Measurements from ENCODE around the gene ARMH1. TPM values are rescaled to one million over a fixed set of nuclear protein-coding genes. Genes with fewer than 3 reads are reported as not detected.
"Not testable (repeated sequence)": the region's sequence is repeated elsewhere in the genome, so short reads cannot be mapped to it uniquely, and the experiment has no call there.

The ARMH1 gene
- polyA plus RNA-seq, 1 donor = 2.2 TPM

- no peak for DNase-seq
Observed at GRCh38 chr1:44723496-44724295, 49.2 kb downstream of the ARMH1 start.

- DNase-seq = no peak
Observed at GRCh38 chr1:44724296-44724954, 49.9 kb downstream of the ARMH1 start.

- no peak for DNase-seq
Observed at GRCh38 chr1:44724955-44725698, 50.6 kb downstream of the ARMH1 start.

- peak; percentile 91 for DNase-seq
Observed at GRCh38 chr1:44730741-44731512, 56.4 kb downstream of the ARMH1 start, which contains the start of gene RNU5D-1. Gene RNU5D-1 (minus strand): TSS chr1:44731170.

- DNase-seq = no peak
Observed at GRCh38 chr1:44733365-44733764, 58.9 kb downstream of the ARMH1 start.

GRCh38 chr1:44733784-44734183 is 59.3 kb downstream of the ARMH1 start:
- no peak for DNase-seq

GRCh38 chr1:44735992-44736391 is 61.5 kb downstream of the ARMH1 start:
- DNase-seq = no peak

- not testable (repeated sequence) for DNase-seq
Observed at GRCh38 chr1:44738953-44739306, 64.4 kb downstream of the ARMH1 start.

- peak; percentile 98 for DNase-seq
Observed at GRCh38 chr1:44739307-44740178, 65.0 kb downstream of the ARMH1 start, which contains the start of gene KIF2C. Gene KIF2C (plus strand): TSS chr1:44739837. CDS start chr1:44739933, 96 bp downstream.

- no peak for DNase-seq
Observed at GRCh38 chr1:44740179-44740617, 65.7 kb downstream of the ARMH1 start.

GRCh38 chr1:44743211-44743610 is 68.7 kb downstream of the ARMH1 start:
- DNase-seq = no peak

- DNase-seq = no peak
Observed at GRCh38 chr1:44747878-44748277, 73.4 kb downstream of the ARMH1 start.

GRCh38 chr1:44757420-44757819 is 82.9 kb downstream of the ARMH1 start:
- DNase-seq = no peak

GRCh38 chr1:44759077-44759476 is 84.6 kb downstream of the ARMH1 start:
- DNase-seq = no peak

- DNase-seq = no peak
Observed at GRCh38 chr1:44760876-44761275, 86.4 kb downstream of the ARMH1 start.

- not testable (repeated sequence) for DNase-seq
Observed at GRCh38 chr1:44766421-44766820, 91.9 kb downstream of the ARMH1 start.

Other genes with a start within 250 kb of the ARMH1 start
- gene TMEM53, start 233 bp upstream of the ARMH1 start, polyA plus RNA-seq (ENCODE audit: insufficient read length) = 8.7 TPM
- not detected for gene RNU5D-1, start 56.5 kb downstream of the ARMH1 start, polyA plus RNA-seq (ENCODE audit: insufficient read length)
- gene KIF2C, start 65.1 kb downstream of the ARMH1 start, polyA plus RNA-seq (ENCODE audit: insufficient read length) = 10.6 TPM
- 2,950 TPM for gene RPS8, start 100.8 kb downstream of the ARMH1 start, polyA plus RNA-seq (ENCODE audit: insufficient read length)
- gene BEST4, start 113.5 kb downstream of the ARMH1 start, polyA plus RNA-seq (ENCODE audit: insufficient read length) = 0.19 TPM
- gene PLK3, start 125.7 kb downstream of the ARMH1 start, polyA plus RNA-seq (ENCODE audit: insufficient read length) = 12.4 TPM
- gene DYNLT4, start 132.6 kb downstream of the ARMH1 start, polyA plus RNA-seq (ENCODE audit: insufficient read length) = not detected
- gene BTBD19, start 133.8 kb downstream of the ARMH1 start, polyA plus RNA-seq (ENCODE audit: insufficient read length) = 7.9 TPM
- gene PTCH2, start 168.5 kb downstream of the ARMH1 start, polyA plus RNA-seq (ENCODE audit: insufficient read length) = 10.0 TPM